Loucy (cell line): ENCODE measurements around the gene RGS5.

Source experiments
- H2AFZ ChIP-seq: fragments of 200-600 bp; sonication (generic); 2 replicates; pipeline ENCODE4 v1.6.0; 2016; ENCODE audit warnings: antibody characterized with exemption, mild to moderate bottlenecking, low read length, moderate library complexity
- H3F3A ChIP-seq: fragments of 200-600 bp; 2 replicates; pipeline ENCODE4 v1.6.0; 2016; ENCODE audit warnings: antibody characterized with exemption, low read depth, mild to moderate bottlenecking
- H3K27me3 ChIP-seq: fragments of 200-600 bp; sonication (generic); 2 replicates; pipeline ENCODE4 v1.6.1; 2014; ENCODE audit warnings: low read length, mild to moderate bottlenecking; ENCODE audit not compliant: insufficient read depth, poor library complexity, severe bottlenecking
- H3K36me3 ChIP-seq: fragments of 200-600 bp; sonication (generic); 2 replicates; pipeline ENCODE4 v1.6.1; 2016; ENCODE audit warnings: low read length; ENCODE audit not compliant: insufficient read depth
- H3K4me1 ChIP-seq: fragments of 200-600 bp; sonication (generic); 2 replicates; pipeline ENCODE4 v1.5.1; 2014; ENCODE audit warnings: low read length, mild to moderate bottlenecking; ENCODE audit not compliant: insufficient read depth, poor library complexity, severe bottlenecking
- H3K4me2 ChIP-seq: fragments of 200-600 bp; sonication (generic); 2 replicates; pipeline ENCODE4 v1.6.0; 2014; ENCODE audit warnings: antibody characterized with exemption, low read length, low read depth, mild to moderate bottlenecking; ENCODE audit not compliant: poor library complexity, severe bottlenecking
- H3K4me3 ChIP-seq: fragments of 200-600 bp; sonication (generic); 2 replicates; pipeline ENCODE4 v1.5.1; 2014; ENCODE audit warnings: low read length, mild to moderate bottlenecking, mixed read lengths; ENCODE audit not compliant: poor library complexity, severe bottlenecking
- H3K79me2 ChIP-seq: fragments of 200-600 bp; sonication (generic); 2 replicates; pipeline ENCODE4 v1.6.1; 2014; ENCODE audit warnings: low read length; ENCODE audit not compliant: insufficient read depth
- H3K9ac ChIP-seq: fragments of 200-600 bp; sonication (generic); 2 replicates; pipeline ENCODE4 v1.6.0; 2014; ENCODE audit warnings: mild to moderate bottlenecking, low read depth, low read length, moderate library complexity; ENCODE audit not compliant: poor library complexity, severe bottlenecking
- H3K9me2 ChIP-seq: fragments of 200-600 bp; sonication (generic); replicated peaks from 2 replicates; pipeline ENCODE4 v1.6.1; 2016; ENCODE audit warnings: low read depth, low read length, mixed read lengths
- H3K9me3 ChIP-seq: fragments of 200-600 bp; sonication (generic); 2 replicates; pipeline ENCODE4 v1.6.1; 2014; ENCODE audit warnings: mild to moderate bottlenecking, antibody characterized with exemption, low read length, low read depth; ENCODE audit not compliant: insufficient read depth
- H4K20me1 ChIP-seq: fragments of 200-600 bp; sonication (generic); 2 replicates; pipeline ENCODE4 v1.6.0; 2014; ENCODE audit warnings: antibody characterized with exemption, low read length, mild to moderate bottlenecking; ENCODE audit not compliant: insufficient read depth, poor library complexity, severe bottlenecking
- EZH2phosphoT487 ChIP-seq: fragments of 200-600 bp; IDR thresholded peaks from 2 replicates; pipeline ENCODE4 v1.6.1; 2018; ENCODE audit warnings: antibody characterized with exemption, mild to moderate bottlenecking, moderate library complexity, borderline replicate concordance
- TF ChIP-seq, protein P1 (sequence below): fragments of 200-600 bp; sonication (generic); conservative IDR thresholded peaks from 2 replicates; pipeline ENCODE4 v1.5.1; 2014; ENCODE audit warnings: mild to moderate bottlenecking, antibody characterized with exemption, low read length

Gene RGS5

GRCh38 chr1:163141556-163141955 is 61.2 kb downstream of the RGS5 start:
- Histone ChIP-seq H3K9me2 (no peaks in the 10 kb centered on the region), H3K9ac (no peak overlapping the region), H3K4me3 (no peak overlapping the region), H3K4me1 (peaks cover 6% of the 10 kb centered on the region), H3K36me3 (no peaks in the 10 kb centered on the region), H3K4me2 (no peak overlapping the region), H3K9me3 (no peaks in the 10 kb centered on the region), H2AFZ (no peak overlapping the region), H3K79me2 (no peaks in the 10 kb centered on the region), H3K27me3 (no peaks in the 10 kb centered on the region), H4K20me1 (no peaks in the 10 kb centered on the region), H3F3A (no peaks in the 10 kb centered on the region)
- TF ChIP-seq, protein P1, sequence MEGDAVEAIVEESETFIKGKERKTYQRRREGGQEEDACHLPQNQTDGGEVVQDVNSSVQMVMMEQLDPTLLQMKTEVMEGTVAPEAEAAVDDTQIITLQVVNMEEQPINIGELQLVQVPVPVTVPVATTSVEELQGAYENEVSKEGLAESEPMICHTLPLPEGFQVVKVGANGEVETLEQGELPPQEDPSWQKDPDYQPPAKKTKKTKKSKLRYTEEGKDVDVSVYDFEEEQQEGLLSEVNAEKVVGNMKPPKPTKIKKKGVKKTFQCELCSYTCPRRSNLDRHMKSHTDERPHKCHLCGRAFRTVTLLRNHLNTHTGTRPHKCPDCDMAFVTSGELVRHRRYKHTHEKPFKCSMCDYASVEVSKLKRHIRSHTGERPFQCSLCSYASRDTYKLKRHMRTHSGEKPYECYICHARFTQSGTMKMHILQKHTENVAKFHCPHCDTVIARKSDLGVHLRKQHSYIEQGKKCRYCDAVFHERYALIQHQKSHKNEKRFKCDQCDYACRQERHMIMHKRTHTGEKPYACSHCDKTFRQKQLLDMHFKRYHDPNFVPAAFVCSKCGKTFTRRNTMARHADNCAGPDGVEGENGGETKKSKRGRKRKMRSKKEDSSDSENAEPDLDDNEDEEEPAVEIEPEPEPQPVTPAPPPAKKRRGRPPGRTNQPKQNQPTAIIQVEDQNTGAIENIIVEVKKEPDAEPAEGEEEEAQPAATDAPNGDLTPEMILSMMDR, result no peak
- TF ChIP-seq EZH2phosphoT487, result no peak

- H2AFZ ChIP-seq, result no peak overlapping the region
- no peaks in the 10 kb centered on the region for H3K9me2 ChIP-seq
- no peaks in the 10 kb centered on the region for H3K9me3 ChIP-seq
- H3K9ac ChIP-seq, result no peak overlapping the region
- H3K4me1 ChIP-seq, result peaks cover 6% of the 10 kb centered on the region
- no peaks in the 10 kb centered on the region for H3K27me3 ChIP-seq
- no peaks in the 10 kb centered on the region for H3K79me2 ChIP-seq
- no peaks in the 10 kb centered on the region for H3K36me3 ChIP-seq
- no peaks in the 10 kb centered on the region for H4K20me1 ChIP-seq
- no peak overlapping the region for H3K4me3 ChIP-seq
- H3K4me2 ChIP-seq, result no peak overlapping the region
- H3F3A ChIP-seq, result no peaks in the 10 kb centered on the region
- TF ChIP-seq, protein P1, result no peak
- no peak for TF ChIP-seq EZH2phosphoT487
These were observed 65.0 kb downstream of the RGS5 start for GRCh38 chr1:163137556-163138265.

DNA sequence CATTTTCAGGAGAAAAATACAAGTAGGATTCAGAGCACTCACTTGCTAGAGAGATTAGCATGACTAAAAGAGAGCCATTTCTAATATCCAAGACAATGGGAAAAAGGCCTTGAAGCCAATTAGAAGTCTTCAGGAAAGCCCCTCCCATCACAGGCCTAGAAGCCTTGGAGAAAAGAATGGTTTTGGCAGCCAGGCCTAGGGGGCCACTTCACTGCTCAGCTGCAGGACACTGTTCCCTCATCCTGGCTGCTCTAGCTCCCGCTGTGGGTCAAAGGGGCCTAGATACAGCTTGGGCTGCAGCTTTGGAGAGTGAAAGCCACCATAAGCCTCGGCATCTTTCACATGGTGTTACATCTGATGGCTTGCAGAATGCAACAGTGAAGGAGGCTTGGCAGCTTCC is 70.7 kb downstream of the RGS5 start:
- H3K9me2 ChIP-seq, result no peaks in the 10 kb centered on the region
- H3K79me2 ChIP-seq, result no peaks in the 10 kb centered on the region
- H4K20me1 ChIP-seq, result no peaks in the 10 kb centered on the region
- H3K9ac ChIP-seq, result no peak overlapping the region
- no peaks in the 10 kb centered on the region for H3K36me3 ChIP-seq
- no peaks in the 10 kb centered on the region for H3K27me3 ChIP-seq
- H2AFZ ChIP-seq, result no peak overlapping the region
- no peaks in the 10 kb centered on the region for H3K9me3 ChIP-seq
- no peak overlapping the region for H3K4me2 ChIP-seq
- no peak overlapping the region for H3K4me3 ChIP-seq
- no peak for TF ChIP-seq EZH2phosphoT487
- TF ChIP-seq, protein P1, result no peak
- no peaks in the 10 kb centered on the region for H3F3A ChIP-seq
- H3K4me1 ChIP-seq, result no peaks in the 10 kb centered on the region
